Right cardiac atrium (tissue), 5 donors: Measurements from ENCODE around the gene CCNF. TPM values are rescaled to one million over a fixed set of nuclear protein-coding genes. Genes with fewer than 3 reads are reported as not detected.
"Not testable (repeated sequence)": the region's sequence is repeated elsewhere in the genome, so short reads cannot be mapped to it uniquely, and the experiment has no call there.

Experiments
- ATAC-seq, 2 donors: fragments of 200-7000 bp; cut with Tn5 transposase; one replicate each; pipeline versions ENCODE4 v1.8.0 to v1.9.1; 2020; ENCODE audit warnings: moderate library complexity in 2 of 2, mild to moderate bottlenecking in 1 of 2
- DNase-seq, 3 donors: peaks; one replicate each; pipeline ENCODE4 v3.0.0-alpha.2; 2020
- H3K27ac ChIP-seq: one replicate; pipeline ENCODE4 v1.5.1; 2013; ENCODE audit warnings: mild to moderate bottlenecking, low read length, control low read depth, moderate library complexity
- H3K27me3 ChIP-seq: one replicate; pipeline ENCODE4 v1.6.1; 2013; ENCODE audit not compliant: control insufficient read depth, insufficient read depth
- H3K4me1 ChIP-seq: one replicate; pipeline ENCODE4 v1.6.1; 2013; ENCODE audit warnings: low read length; ENCODE audit not compliant: control insufficient read depth, insufficient read depth
- H3K4me3 ChIP-seq: one replicate; pipeline ENCODE4 v1.5.1; 2013; ENCODE audit warnings: low read length, control low read depth
- H3K9me3 ChIP-seq: one replicate; pipeline ENCODE4 v1.6.1; 2013; ENCODE audit warnings: low read length; ENCODE audit not compliant: control insufficient read depth
- WGBS: extraction: QIAGEN DNeasy Blood & Tissue Kit; methylation state at CpG from one replicate; pipeline ENCODE4 v1.1.7; 2013; 5-methylcytosine and 5-hydroxymethylcytosine counted together
- intact Hi-C, 4 donors: fragments of 100-400 bp; cut with DNase I; formaldehyde crosslinking; loops; one replicate each; pipeline versions ENCODE4 v1.11.0 to v1.14.0; 2022 to 2023
- polyA plus RNA-seq: library from polyadenylated mRNA; stranded (reverse); fragments of 200-250 nt; gene quantifications from one replicate; pipeline ENCODE4 v1.2.3, GENCODE V29; 2013
- total RNA-seq, 4 donors: library from RNA; stranded (reverse); fragmentation: NEBNext Ultra II Directional; extraction: Animal tissue kit (Norgen Biotek cat#: 25700); gene quantifications; one replicate each; pipeline ENCODE4 v1.2.1, GENCODE V29; 2021
- donor health status: healthy with polysubstance abuse.
- donor health status: DM: no; HTN: yes; CAD: no.
- donor health status: DM: no; HTN: no; CAD: no.
- donor health status: DM: no; HTN: yes; CAD: no; lungs with severe emphysema.
- donor health status: DM: yes; HTN: yes; CAD: no.

Gene CCNF
- total and polyA plus RNA-seq, 5 donors: 0.70 to 1.9 (median 1.2) TPM

- intact Hi-C loops: loop anchor here in 1 of 4 donors (1.0 kb wide), 1 partner anchor 14 kb away; the partner anchor contains the start of gene TEDC2
- peak; percentile 65 to 85 (median 84) for DNase-seq
- Histone ChIP-seq H3K27ac (peak overlapping the region; percentile 53), H3K4me1 (peaks cover 2% of the 10 kb centered on the region), H3K27me3 (no peaks in the 10 kb centered on the region), H3K9me3 (no peaks in the 10 kb centered on the region), H3K4me3 (peak overlapping the region; percentile 88)
- peak; percentile 61 to 64 for ATAC-seq
- under 1% methylated on average over 100 of the region's 100 CpGs for WGBS
Observed at GRCh38 chr16:2473999-2474876, 45.0 kb downstream of the CCNF start.

- Histone ChIP-seq H3K27ac (peak within 1 kb of the TSS; percentile 53), H3K4me3 (peak within 1 kb of the TSS; percentile 88)
- WGBS: 1% methylated on average over 77 of the region's 77 CpGs
Observed at GRCh38 chr16:2474877-2475412, 45.7 kb downstream of the CCNF start, which contains the start of gene TBC1D24. TBC1D24 (plus strand) TSS chr16:2475127; CDS start chr16:2496149, 21,022 bp downstream.

GRCh38 chr16:2475413-2476344 lies 46.4 kb downstream of the CCNF start:
- Histone ChIP-seq H3K4me1 (peaks cover 2% of the 10 kb centered on the region), H3K27ac (no peak overlapping the region), H3K9me3 (no peaks in the 10 kb centered on the region), H3K27me3 (no peaks in the 10 kb centered on the region), H3K4me3 (peak overlapping the region; percentile 88)
- DNase-seq: peak in 1 of 3 donors; percentile 73
- 15% methylated on average over 55 of the region's 55 CpGs for WGBS
- intact Hi-C loops: no loop called here
- no peak for ATAC-seq

More at GRCh38 chr16:2474877-2475412, 45.7 kb downstream of the CCNF start, which contains the start of gene TBC1D24:
- peaks cover 2% of the 10 kb centered on the region for H3K4me1 ChIP-seq
- DNase-seq (peak; percentile 89 to 97 (median 96)), ATAC-seq (peak; percentile 90 to 91)
- H3K27me3 ChIP-seq: no peaks in the 10 kb centered on the region
- H3K9me3 ChIP-seq: no peaks in the 10 kb centered on the region
- intact Hi-C loops: loop anchor here in 1 of 4 donors (1.0 kb wide), 1 partner anchor 15 kb away; the partner anchor contains the start of gene TEDC2

- Histone ChIP-seq H3K4me1 (peaks cover 2% of the 10 kb centered on the region), H3K27me3 (no peaks in the 10 kb centered on the region), H3K27ac (no peak overlapping the region), H3K4me3 (no peak overlapping the region), H3K9me3 (no peaks in the 10 kb centered on the region)
- intact Hi-C loops: no loop called here
- ATAC-seq (no peak), DNase-seq (peak in 1 of 3 donors; percentile 33)
- WGBS: 93% methylated on average over 9 of the region's 9 CpGs
Observed at GRCh38 chr16:2476345-2476720, 47.1 kb downstream of the CCNF start.

- 93% methylated on average over 3 of the region's 3 CpGs for WGBS
Observed at GRCh38 chr16:2476741-2477140, 47.5 kb downstream of the CCNF start.

GRCh38 chr16:2477327-2477726 lies 48.1 kb downstream of the CCNF start:
- H3K9me3 ChIP-seq: no peaks in the 10 kb centered on the region
- H3K27me3 ChIP-seq: no peaks in the 10 kb centered on the region
- no peak for ATAC-seq
- H3K27ac ChIP-seq: no peak overlapping the region
- intact Hi-C loops: no loop called here
- peaks cover 2% of the 10 kb centered on the region for H3K4me1 ChIP-seq
- DNase-seq: peak in 2 of 3 donors; percentile 1 to 32
- WGBS: 95% methylated on average over 3 of the region's 3 CpGs
- H3K4me3 ChIP-seq: no peak overlapping the region

More at GRCh38 chr16:2476741-2477140, 47.5 kb downstream of the CCNF start:
- DNase-seq (no peak), ATAC-seq (no peak)
- Histone ChIP-seq H3K27ac (no peak overlapping the region), H3K4me1 (peaks cover 2% of the 10 kb centered on the region), H3K4me3 (no peak overlapping the region), H3K27me3 (no peaks in the 10 kb centered on the region), H3K9me3 (no peaks in the 10 kb centered on the region)
- intact Hi-C loops: no loop called here

GRCh38 chr16:2478279-2478678 lies 49.0 kb downstream of the CCNF start:
- intact Hi-C loops: no loop called here
- H3K27ac ChIP-seq: no peak overlapping the region
- no peak overlapping the region for H3K4me3 ChIP-seq
- DNase-seq (peak in 1 of 3 donors; percentile 45), ATAC-seq (no peak)
- H3K4me1 ChIP-seq: peaks cover 2% of the 10 kb centered on the region
- no peaks in the 10 kb centered on the region for H3K9me3 ChIP-seq
- H3K27me3 ChIP-seq: no peaks in the 10 kb centered on the region
- WGBS: 72% methylated on average over 8 of the region's 8 CpGs

- H3K4me1 ChIP-seq, intact Hi-C loops, H3K4me3 ChIP-seq, H3K27me3 ChIP-seq, ATAC-seq, H3K9me3 ChIP-seq, H3K27ac ChIP-seq: not testable (repeated sequence)
- DNase-seq: peak in 1 of 3 donors; percentile 12
- WGBS: 92% methylated on average over 10 of the region's 10 CpGs
Observed at GRCh38 chr16:2479996-2480395, 50.7 kb downstream of the CCNF start.

- ATAC-seq (no peak), DNase-seq (peak in 2 of 3 donors; percentile 35 to 37)
- H3K27me3 ChIP-seq: no peaks in the 10 kb centered on the region
- intact Hi-C loops: no loop called here
- no peaks in the 10 kb centered on the region for H3K9me3 ChIP-seq
- no peak overlapping the region for H3K4me3 ChIP-seq
- no peaks in the 10 kb centered on the region for H3K4me1 ChIP-seq
- no peak overlapping the region for H3K27ac ChIP-seq
- 90% methylated on average over 12 of the region's 12 CpGs for WGBS
Observed at GRCh38 chr16:2480948-2481347, 51.7 kb downstream of the CCNF start.

GRCh38 chr16:2481676-2482075 lies 52.4 kb downstream of the CCNF start:
- intact Hi-C loops: no loop called here
- WGBS: 74% methylated on average over 7 of the region's 7 CpGs
- Histone ChIP-seq H3K4me3 (no peak overlapping the region), H3K4me1 (no peaks in the 10 kb centered on the region), H3K9me3 (no peaks in the 10 kb centered on the region), H3K27me3 (no peaks in the 10 kb centered on the region), H3K27ac (no peak overlapping the region)
- ATAC-seq: no peak
- peak in 2 of 3 donors; percentile 12 to 26 for DNase-seq
